Measurements from ENCODE around the gene NKX3-2.

Gene NKX3-2

GRCh38 chr4:13504374-13504773, 39.9 kb downstream of the NKX3-2 start:
- no peak for DNase-seq (ENCODE audit: low read depth in 2 of 2)

- no peak for DNase-seq (ENCODE audit: low read depth in 2 of 2)
Measured at GRCh38 chr4:13498469-13498868, 45.8 kb downstream of the NKX3-2 start.

- DNase-seq (ENCODE audit: low read depth in 2 of 2) = no peak
Measured at GRCh38 chr4:13496605-13497004, 47.7 kb downstream of the NKX3-2 start.

GRCh38 chr4:13495753-13496152, 48.6 kb downstream of the NKX3-2 start:
- no peak for DNase-seq (ENCODE audit: low read depth in 2 of 2)

- no peak for DNase-seq (ENCODE audit: low read depth in 2 of 2)
Measured at GRCh38 chr4:13493793-13494192, 50.5 kb downstream of the NKX3-2 start.

- no peak for DNase-seq (ENCODE audit: low read depth in 2 of 2)
Measured at GRCh38 chr4:13492747-13493146, 51.6 kb downstream of the NKX3-2 start.
